ENCODE data around the gene SLC7A14.

SLC7A14 gene

DNA sequence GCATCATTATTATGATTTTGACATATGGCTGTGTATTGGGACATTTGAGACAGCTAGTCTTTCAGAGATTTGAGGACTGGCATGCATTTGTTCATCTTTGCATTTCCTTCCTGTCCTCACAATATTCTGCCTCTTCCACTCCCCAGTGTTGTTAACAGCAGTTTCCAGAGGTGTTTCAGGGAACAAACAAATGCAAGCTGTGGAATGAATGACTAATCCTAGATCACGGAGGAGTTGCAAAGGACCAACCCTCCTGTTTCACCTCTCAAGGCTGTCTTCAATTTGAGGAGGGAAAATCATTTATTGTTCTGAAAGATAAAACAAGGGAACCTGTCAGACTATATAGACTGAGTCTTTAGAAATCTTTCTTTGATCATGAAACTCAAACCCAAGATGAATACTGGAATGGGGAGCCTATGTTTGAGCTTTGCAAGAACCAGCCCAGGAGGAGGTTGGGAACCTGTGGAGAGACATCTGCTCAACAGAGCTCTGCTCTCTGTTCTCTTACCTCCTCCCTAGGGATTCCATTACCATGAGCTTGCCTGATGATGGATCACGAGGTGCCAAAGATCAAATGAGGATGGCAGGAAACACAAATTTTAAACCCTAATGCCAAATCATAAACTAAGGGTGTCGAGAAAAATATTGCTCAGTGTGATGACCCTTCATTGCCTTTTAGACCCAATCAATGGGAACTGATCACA, 68.5 kb downstream of the SLC7A14 start:
- Histone ChIP-seq H3F3A (ENCODE audit: insufficient read depth, low read length) (no peaks in the 10 kb centered on the region), H3K9me3 (replicated peaks; ENCODE audit: insufficient read depth, low read length) (no peaks in the 10 kb centered on the region), H3K27me3 (replicated peaks; ENCODE audit: insufficient read depth, low read length) (no peaks in the 10 kb centered on the region), H3K4me1 (ENCODE audit: low read length) (no peaks in the 10 kb centered on the region), H3K4me2 (ENCODE audit: low read depth, low read length) (no peak overlapping the region), H3K36me3 (replicated peaks; ENCODE audit: insufficient read depth, low read length) (no peaks in the 10 kb centered on the region), H3K9me2 (replicated peaks; ENCODE audit: insufficient read depth, low read length) (no peaks in the 10 kb centered on the region), H3K9ac (ENCODE audit: low read length) (no peak overlapping the region), H3K4me3 (ENCODE audit: low read length) (no peak overlapping the region), H2AFZ (ENCODE audit: low read length) (no peak overlapping the region), H4K20me1 (ENCODE audit: insufficient read depth, low read length) (0 out of 2 replicates have a peak, but pooled peaks cover 2% of the 10 kb centered on the region), H3K27ac (ENCODE audit: low read length) (no peak overlapping the region), H3K79me2 (ENCODE audit: low read length) (no peaks in the 10 kb centered on the region)
- DNase-seq, result no peak
- TF ChIP-seq, protein P1, sequence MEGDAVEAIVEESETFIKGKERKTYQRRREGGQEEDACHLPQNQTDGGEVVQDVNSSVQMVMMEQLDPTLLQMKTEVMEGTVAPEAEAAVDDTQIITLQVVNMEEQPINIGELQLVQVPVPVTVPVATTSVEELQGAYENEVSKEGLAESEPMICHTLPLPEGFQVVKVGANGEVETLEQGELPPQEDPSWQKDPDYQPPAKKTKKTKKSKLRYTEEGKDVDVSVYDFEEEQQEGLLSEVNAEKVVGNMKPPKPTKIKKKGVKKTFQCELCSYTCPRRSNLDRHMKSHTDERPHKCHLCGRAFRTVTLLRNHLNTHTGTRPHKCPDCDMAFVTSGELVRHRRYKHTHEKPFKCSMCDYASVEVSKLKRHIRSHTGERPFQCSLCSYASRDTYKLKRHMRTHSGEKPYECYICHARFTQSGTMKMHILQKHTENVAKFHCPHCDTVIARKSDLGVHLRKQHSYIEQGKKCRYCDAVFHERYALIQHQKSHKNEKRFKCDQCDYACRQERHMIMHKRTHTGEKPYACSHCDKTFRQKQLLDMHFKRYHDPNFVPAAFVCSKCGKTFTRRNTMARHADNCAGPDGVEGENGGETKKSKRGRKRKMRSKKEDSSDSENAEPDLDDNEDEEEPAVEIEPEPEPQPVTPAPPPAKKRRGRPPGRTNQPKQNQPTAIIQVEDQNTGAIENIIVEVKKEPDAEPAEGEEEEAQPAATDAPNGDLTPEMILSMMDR (IDR thresholded peaks at IDR 0.05; ENCODE audit: low read length), result no peak
- no peak for TF ChIP-seq EZH2phosphoT487 (IDR thresholded peaks at IDR 0.05; ENCODE audit: low read length)
- TF ChIP-seq EZH2 (optimal IDR thresholded peaks at IDR 0.05; ENCODE audit: low read depth, low read length), result no peak

DNA sequence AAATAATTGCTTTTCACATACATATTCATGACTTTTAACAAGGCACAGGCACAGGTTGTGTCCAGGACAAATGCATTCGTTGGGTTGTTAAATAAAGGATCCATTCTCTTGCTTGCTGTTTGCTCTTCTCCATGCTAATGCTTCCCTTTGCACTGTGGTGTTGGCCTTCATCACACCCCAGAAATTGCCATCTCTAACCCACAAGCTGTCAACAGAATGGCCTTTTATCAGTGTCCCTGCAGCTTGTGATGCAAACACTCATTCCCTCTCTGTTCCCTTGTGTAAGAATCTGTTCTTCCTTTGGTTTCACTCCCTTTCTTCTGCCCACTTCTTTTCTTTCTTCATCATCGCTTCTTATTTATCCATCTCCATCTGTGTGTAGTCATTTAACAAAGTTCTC, 72.2 kb downstream of the SLC7A14 start:
- Histone ChIP-seq H3K9me3 (replicated peaks; ENCODE audit: insufficient read depth, low read length) (no peaks in the 10 kb centered on the region), H3K4me1 (ENCODE audit: low read length) (no peaks in the 10 kb centered on the region), H3K27ac (ENCODE audit: low read length) (no peak overlapping the region), H4K20me1 (ENCODE audit: insufficient read depth, low read length) (no peaks in the 10 kb centered on the region), H3K9me2 (replicated peaks; ENCODE audit: insufficient read depth, low read length) (no peaks in the 10 kb centered on the region), H2AFZ (ENCODE audit: low read length) (no peak overlapping the region), H3K4me2 (ENCODE audit: low read depth, low read length) (no peak overlapping the region), H3K27me3 (replicated peaks; ENCODE audit: insufficient read depth, low read length) (no peaks in the 10 kb centered on the region), H3F3A (ENCODE audit: insufficient read depth, low read length) (no peaks in the 10 kb centered on the region), H3K9ac (ENCODE audit: low read length) (no peak overlapping the region), H3K4me3 (ENCODE audit: low read length) (no peak overlapping the region), H3K79me2 (ENCODE audit: low read length) (no peaks in the 10 kb centered on the region), H3K36me3 (replicated peaks; ENCODE audit: insufficient read depth, low read length) (no peaks in the 10 kb centered on the region)
- no peak for DNase-seq
- TF ChIP-seq EZH2phosphoT487 (IDR thresholded peaks at IDR 0.05; ENCODE audit: low read length), result no peak
- TF ChIP-seq, protein P1 (IDR thresholded peaks at IDR 0.05; ENCODE audit: low read length), result no peak
- no peak for TF ChIP-seq EZH2 (optimal IDR thresholded peaks at IDR 0.05; ENCODE audit: low read depth, low read length)

DNA sequence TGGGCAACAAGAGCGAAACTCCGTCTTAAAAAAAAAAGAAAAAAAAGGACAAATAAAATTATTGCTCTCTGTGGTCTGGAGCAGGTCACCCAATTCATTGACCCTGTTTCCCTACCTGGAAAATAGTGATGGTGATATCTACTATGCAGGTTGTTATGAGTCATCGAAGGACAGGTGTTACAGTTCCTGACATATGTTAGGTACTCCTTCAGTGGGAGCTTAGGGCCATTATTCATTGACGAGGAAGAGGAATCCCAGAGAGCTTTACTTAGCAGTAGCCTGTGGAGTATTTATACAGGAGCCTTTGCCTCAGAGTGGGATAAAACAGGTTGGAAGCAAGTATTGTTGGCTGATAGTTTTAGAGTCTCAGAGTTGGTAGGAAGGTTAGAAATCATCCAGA, 74.5 kb downstream of the SLC7A14 start:
- Histone ChIP-seq H3K27me3 (replicated peaks; ENCODE audit: insufficient read depth, low read length) (no peaks in the 10 kb centered on the region), H3K9me3 (replicated peaks; ENCODE audit: insufficient read depth, low read length) (no peaks in the 10 kb centered on the region), H3K4me3 (ENCODE audit: low read length) (no peak overlapping the region), H3K4me2 (ENCODE audit: low read depth, low read length) (no peak overlapping the region), H4K20me1 (ENCODE audit: insufficient read depth, low read length) (no peaks in the 10 kb centered on the region), H3K4me1 (ENCODE audit: low read length) (no peaks in the 10 kb centered on the region), H3K36me3 (replicated peaks; ENCODE audit: insufficient read depth, low read length) (no peaks in the 10 kb centered on the region), H3K9ac (ENCODE audit: low read length) (no peak overlapping the region), H3K27ac (ENCODE audit: low read length) (no peak overlapping the region), H3K79me2 (ENCODE audit: low read length) (no peaks in the 10 kb centered on the region), H2AFZ (ENCODE audit: low read length) (no peak overlapping the region), H3K9me2 (replicated peaks; ENCODE audit: insufficient read depth, low read length) (no peaks in the 10 kb centered on the region), H3F3A (ENCODE audit: insufficient read depth, low read length) (no peaks in the 10 kb centered on the region)
- TF ChIP-seq EZH2 (optimal IDR thresholded peaks at IDR 0.05; ENCODE audit: low read depth, low read length) (no peak), EZH2phosphoT487 (IDR thresholded peaks at IDR 0.05; ENCODE audit: low read length) (no peak)
- TF ChIP-seq, protein P1 (IDR thresholded peaks at IDR 0.05; ENCODE audit: low read length), result no peak
- DNase-seq, result no peak
